Posterior vena cava (tissue), 2 donors: ENCODE data around the gene ITIH4. TPM values are rescaled to one million over a fixed set of nuclear protein-coding genes. Genes with fewer than 3 reads are reported as not detected.

ENCODE experiments used
- DNase-seq: peaks from one replicate; pipeline ENCODE4 v3.0.0-alpha.2; 2020; ENCODE audit warnings: low spot score
- intact Hi-C, 2 donors: fragments of 100-400 bp; cut with DNase I; formaldehyde crosslinking; loops; one replicate each; pipeline versions ENCODE4 v1.14.1 to v1.14.2; 2022 to 2023
- total RNA-seq, 2 donors: library from RNA; stranded (reverse); fragmentation: NEBNext Ultra II Directional; extraction: Animal tissue kit (Norgen Biotek cat#: 25700); gene quantifications; one replicate each; pipeline ENCODE4 v1.2.1, GENCODE V29; 2021
- donor health status: DM: yes; HTN: yes; CAD: no.
- donor health status: DM: yes; HTN: yes; CAD: no.

ITIH4 gene
- total RNA-seq, 2 donors from 2014 or later: 19.1 to 28.8 TPM

DNA sequence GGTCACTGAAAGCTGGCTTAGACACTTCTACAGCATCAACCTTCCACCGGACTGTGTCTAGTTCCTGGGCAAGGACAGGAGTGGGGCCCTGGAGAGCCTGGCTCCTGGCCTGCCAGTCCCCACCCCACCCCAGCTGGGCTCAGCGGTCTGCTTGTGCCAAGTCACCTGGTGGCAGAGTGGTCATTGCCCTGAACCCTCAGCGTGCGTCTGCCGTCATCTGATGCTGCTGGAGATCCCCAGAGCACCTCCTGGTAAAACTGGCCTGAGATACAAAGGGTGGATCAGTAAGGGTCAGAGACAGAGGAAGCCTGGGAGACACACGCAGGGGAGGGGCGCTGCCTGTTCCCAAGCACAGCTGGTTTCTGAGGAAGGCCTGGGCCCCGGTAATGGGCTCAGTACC is 16.7 kb downstream of the ITIH4 start:
- intact Hi-C loops: no loop called here
- DNase-seq: no peak

DNA sequence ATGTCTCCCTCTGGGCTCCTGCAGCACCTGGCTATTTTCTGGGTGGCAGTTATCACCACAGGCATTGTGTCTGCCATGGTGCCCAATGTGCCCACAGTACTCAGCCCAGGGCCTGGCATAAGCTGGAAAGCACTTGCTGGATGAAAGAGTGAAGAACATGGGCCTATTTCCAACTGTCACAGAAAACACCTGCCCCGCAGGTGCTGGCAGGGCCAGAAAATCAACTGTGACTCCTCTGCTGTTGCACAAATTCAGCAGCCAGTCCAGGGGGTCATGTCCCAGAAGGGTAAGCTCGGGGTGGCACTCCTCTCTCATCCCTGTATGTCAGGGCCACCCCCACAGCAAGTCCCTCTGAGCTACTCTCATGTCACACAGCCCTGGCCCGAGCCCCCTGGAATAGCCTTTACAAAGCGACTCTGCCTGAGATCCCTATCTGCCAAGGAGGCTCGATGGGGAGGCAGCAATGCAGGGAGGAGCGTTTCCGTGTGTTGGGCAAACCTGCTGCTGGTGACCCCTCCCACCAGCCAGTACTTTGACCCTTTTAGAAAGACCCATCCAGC is 18.9 kb downstream of the ITIH4 start:
- no peak for DNase-seq
- intact Hi-C loops: no loop called here

DNA sequence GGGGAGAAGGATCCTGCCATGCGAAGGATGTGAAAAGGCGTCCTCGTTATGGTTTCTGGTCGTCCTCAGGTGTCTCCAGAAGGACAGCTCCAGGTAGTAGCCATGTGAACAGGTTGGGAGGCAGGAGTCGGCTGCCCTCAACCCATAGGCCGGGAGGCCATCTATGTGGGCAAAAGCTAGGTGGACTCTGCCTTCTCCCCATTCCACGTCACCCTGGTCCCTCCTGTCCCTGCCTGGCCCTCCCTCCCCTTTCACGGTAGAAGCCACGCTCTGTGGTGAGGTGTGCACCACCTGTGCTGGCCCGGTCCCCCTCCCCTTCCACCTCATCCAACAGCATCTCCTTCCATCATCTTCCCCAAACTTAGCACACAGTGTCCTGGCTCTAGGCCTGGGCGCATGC is 19.5 kb downstream of the ITIH4 start:
- no peak for DNase-seq
- intact Hi-C loops: no loop called here

DNA sequence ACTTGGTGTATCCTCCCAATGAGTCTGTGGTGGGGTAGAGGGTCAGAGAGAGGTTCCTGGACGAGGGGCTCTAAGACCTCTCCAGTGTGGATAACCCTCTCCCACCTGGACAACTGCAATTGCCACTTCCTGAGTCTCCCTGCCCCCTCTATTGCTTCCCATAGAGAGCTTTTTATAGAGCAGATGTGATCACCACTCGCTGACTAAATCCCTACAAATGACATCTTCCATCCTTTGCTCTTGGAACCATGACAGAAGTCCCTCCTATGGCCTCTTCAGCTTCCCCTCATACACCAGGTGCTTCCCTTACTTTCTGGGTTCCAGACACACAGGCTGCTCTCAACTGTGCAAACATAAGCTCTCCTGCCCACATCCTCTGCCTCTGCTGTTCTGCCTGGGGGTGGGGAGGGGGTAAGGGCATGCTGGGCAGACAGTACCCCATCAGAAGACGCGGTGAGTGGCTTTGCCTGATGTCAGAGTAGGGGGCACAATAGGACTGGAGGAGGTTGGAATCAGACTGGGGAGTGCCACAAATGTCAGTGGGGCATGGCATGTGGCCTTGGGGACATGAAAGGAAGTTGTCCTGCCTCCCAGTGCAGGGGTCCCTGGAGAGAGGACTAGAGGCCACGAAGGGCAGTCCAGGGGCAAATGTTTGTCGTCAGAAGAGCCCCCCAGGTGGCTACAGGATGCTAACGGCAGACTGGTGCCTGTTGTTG is 20.7 kb downstream of the ITIH4 start:
- intact Hi-C loops: no loop called here
- no peak for DNase-seq

DNA sequence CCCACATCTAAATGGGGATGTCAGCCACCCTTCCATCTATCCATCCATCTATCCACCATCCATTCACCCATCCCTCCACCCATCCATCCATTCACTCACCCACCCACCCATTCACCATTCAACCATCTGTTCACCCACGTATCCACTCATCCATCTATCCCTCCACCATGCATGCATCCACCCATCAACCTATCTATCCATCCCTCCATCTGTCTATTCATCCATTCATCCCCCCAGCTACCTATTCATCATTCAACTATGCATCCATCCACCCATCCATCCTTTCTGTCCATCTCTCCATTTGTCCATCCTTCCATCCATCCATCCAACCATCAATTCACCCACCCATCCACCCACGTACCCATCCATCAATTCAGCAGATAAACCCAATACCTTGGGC is 21.3 kb downstream of the ITIH4 start:
- DNase-seq: no peak
- intact Hi-C loops: no loop called here

DNA sequence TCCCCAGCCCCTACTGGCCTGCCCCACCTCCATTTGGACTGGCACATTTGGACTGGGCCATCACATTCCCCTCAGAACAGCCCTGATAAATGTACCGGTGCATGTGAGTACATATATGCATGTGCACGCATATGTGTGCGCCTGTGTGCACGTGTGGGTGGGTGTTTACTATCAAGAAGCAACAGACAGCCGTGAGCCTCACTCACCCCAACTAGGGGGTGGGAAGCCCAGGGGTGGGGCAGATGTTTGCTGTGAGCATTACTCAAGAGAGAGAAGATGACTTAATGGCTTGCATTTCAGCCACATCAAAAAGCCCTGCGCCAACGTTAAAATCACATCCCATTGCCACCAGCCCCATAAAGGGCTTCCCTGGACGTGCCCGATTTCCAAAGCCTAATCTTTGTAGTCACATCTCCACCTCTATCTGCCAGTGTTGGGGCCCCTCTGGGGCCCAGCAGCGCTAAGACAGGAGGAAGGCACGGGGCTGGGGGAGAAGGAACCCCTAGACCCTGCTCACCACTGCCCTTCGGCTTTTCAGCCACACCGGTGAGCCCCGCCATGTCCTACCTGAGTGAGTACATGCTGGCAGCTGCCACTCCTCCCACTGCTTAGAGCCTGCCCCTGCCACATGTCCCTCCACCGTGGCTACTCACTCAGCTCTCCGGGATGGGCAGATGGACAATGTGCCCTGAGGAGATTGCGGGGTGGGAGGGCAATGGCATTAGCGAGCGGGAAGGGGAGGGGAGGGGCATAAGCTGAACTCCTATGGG is 25.0 kb downstream of the ITIH4 start:
- no peak for DNase-seq
- intact Hi-C loops: no loop called here

DNA sequence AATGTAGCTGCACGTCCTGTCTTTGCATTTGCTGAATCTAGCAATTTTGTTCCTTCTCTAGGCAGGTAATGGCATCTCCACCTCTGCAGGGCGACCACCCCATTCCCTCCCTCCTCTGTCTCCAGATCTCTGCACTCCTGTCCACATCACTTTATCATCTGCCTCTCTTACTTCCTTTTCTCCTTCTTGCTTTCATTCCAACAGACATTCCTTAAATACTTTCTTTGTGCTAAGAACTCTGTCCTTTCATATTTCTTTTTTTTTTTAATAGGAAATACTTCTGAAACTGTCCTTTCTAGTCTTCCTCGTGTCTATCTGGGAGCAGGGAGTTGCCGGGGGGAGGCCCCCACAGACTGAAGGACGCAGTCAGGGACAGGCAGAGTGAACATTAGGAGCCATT is 28.6 kb downstream of the ITIH4 start:
- intact Hi-C loops: no loop called here
- DNase-seq: no peak

DNA sequence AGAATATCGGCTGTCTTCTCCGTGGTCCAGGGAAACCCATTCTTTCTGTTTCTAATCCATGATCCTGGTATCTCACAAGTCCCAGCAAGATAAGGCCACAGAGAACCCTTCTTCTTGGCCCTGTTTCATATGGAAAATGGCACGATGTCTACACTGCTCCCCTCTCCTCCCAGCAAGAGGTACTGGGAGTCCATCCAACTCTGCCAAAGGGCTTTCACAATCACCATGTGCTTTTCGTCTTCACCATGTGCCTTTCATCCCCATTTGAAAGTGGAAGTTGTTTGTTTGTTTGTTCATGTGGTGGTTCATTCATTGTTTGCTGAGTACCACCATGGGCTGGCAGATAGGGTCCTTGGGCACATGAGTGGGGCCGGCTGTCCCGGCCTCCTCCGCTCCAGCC is 30.4 kb downstream of the ITIH4 start:
- intact Hi-C loops: no loop called here
- no peak for DNase-seq

DNA sequence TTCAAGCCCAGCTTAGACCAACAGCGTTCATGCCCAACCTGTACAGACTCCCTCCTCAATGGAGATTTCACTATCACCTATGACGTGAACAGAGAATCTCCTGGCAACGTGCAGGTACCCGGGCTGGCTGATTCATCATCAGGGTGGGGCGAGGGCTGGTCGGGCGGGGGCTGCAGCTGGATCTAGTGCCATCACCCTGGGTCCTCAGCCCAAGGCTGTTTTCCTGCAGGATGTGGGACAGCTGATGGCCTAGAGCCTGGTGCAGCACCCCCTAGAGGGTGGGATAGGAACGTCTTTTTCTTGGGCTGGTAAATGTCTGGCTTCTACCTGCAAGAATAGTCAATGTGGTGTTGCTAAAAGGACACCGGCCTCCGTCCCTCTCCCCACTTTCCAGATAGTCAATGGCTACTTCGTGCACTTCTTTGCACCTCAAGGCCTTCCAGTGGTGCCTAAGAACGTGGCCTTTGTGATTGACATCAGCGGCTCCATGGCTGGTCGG is 31.4 kb downstream of the ITIH4 start:
- DNase-seq: no peak
- intact Hi-C loops: no loop called here

DNA sequence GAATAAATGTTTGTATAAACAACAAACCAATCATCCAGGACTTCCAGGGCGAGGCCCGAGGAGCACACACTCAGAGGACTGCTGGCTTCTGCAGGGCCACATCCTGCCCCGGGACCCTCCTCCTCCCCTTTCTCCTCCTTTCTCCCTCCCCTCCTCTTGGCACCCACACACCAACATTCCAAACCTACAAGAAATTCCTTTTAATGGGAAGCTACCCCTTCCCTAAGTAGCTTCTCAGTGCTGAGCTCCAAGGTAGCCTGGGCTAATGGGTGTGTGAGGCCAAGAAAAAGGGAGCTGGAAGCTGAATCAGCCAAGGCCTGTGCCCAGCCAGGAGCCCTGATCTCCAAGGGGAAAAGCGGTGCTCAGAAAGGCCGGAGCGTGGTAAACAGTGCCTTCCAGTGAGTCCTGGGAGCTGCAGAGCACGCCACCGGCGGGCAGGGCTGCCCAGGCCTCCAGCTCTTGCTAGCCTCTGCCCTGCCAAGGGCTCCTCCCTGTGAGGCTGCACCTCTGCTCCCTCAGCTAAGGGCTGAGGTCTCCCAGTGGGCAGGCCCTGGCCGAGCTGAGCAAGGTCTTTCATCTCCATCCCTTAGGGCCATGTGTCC is 32.0 kb downstream of the ITIH4 start:
- DNase-seq: no peak
- intact Hi-C loops: no loop called here

DNA sequence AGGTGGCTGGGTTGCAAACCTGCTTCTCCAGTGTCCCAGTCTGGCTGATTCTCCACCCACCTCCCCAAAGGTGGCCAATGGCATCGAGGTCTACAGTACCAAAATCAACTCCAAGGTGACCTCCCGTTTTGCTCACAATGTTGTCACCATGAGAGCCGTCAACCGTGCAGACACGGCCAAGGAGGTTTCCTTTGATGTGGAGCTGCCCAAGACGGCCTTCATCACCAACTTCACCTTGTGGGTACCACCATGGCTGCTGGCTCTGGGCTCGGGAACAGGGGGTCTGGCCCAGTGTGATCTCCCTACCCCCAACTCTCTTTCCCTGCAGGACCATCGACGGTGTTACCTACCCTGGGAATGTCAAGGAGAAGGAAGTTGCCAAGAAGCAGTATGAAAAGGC is 34.1 kb downstream of the ITIH4 start:
- intact Hi-C loops: no loop called here

DNA sequence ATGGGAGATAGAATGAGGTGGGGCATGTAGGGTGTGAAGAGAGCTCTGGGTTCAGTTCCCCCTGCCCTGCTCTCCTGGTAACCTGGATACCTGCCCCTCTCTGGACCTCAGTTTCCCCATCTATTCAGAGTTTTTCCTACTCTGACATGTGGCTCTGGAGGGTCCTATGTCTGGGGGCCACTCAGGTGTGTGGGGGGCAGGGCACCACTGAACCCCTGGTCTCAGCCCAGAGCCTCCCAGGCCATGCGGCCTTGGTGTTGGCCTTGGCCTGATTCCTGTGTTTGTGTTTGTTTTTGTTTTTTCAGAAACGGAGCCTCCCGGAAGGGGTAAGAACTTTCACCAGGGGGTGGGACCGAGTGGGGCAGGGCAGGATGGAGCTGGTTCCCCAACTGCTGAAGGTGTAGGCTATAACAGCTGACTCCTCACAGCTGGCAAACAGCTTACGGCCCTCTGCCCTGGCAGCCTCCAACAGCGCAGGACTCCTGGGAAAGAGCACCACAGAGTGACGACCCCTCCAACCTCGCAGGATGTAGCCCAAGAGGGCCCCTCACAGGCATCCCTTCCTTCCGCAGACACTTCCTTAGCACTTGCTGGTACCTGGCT is 35.1 kb downstream of the ITIH4 start:
- DNase-seq: no peak
- intact Hi-C loops: no loop called here

More for the DNA sequence above, 34.1 kb downstream of the ITIH4 start:
- no peak for DNase-seq

DNA sequence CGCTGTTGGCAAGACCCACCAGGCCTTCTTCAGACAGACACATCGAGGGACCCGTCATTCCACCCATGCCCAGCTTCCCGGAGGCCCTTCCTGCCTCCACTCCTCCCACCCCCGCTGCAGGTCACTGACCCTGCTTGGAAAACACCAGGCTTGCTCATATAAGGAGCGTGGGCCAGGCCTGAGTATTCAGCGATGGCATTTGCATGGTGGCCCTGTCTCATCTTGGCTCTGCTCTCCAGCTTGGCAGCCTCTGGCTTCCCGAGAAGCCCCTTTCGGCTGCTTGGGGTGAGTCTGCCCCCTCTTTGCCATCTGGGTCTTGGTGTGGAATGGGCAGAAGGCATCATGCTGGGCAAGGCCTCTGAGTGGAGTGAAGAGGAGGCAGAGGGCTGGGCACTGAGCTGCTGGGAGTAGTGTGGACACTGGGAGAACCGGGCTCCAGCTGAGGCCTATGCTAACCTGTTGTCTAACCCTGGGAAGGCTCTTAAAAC is 35.8 kb downstream of the ITIH4 start, which contains the start of gene ITIH3:
TSS of gene ITIH3 (plus strand) at position 185 of the 488 bp plus-strand sequence. CDS start at position 193, 8 bp downstream.
- DNase-seq: no peak
- intact Hi-C loops: no loop called here

DNA sequence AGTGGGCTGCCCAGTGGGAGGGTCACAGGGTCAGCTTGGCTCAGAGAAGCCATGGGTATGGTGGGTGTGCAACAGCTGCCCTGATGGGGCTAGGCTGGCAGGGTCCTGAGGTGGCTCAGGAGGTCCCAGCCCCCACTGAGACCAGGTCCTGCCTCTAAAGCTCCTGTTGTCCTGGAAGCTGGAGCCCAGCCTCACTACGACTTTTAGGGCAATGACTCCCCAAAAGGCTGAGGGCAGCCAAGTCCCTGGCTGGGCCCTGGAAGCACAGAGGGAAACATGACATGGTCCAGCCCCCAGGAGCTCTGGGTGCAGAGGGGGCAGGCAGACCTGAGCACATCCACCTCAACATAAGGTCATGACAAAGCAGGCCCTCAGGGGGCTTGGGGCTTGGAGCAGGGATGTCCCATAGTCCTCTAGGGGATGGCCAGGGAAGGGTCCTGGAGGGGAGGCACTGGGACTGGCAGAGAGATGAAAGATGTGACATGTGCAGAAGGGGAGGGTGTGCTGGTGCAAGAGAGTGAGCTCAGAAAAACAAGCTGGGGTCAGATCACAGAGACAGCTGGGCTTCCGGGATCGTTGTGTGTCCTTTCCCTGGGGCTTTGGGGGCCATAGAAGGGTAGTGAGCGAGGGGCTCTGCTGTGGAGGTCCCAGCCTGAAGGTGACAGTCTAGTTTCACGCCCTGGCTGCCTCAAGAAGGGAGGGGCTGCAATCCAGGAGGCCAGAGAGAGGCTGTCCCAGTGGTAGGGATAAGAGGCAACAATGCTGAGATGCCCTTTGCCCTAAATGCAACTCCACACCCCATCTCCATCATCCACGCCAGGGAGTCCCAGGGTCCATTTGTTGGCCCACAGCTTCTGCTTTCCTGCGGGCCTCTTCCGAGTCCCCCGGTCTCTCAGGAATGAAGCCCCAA is 36.5 kb downstream of the ITIH4 start:
- intact Hi-C loops: no loop called here
- DNase-seq: no peak

DNA sequence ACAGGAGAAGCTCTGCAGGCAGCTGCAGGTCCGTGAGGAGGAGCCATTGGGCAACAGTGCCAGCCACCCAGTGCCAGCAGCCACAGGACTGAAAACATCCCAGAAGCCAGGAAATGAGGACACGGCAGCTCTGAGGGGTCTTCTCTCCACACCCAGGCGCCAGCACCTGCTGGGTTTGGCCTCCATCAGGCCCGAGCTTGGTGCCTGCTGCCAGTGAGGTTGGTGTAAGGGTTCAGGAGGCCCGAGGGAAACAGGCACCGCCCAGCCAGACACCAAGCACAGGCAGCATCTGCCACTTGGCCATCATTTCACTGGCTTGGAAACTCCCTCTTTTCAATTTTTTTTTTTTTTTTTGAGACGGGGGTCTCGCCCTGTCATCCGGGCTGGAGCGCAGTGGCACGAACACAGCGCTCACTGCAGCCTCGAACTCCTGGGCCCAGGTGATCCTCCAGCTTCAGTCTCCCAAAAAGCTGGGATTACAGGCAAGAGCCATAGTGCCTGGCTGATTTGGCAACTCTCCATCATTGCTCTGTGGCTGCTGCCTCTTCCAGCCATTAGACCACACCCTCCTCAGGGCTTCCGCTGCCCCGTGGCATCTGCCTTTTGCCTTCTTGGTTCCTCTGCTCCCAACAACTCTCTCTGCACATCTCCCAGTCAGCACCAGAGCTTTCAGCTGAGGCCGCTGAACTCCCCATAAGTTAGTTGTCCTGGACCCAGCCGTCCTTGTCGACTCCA is 37.3 kb downstream of the ITIH4 start:
- intact Hi-C loops: no loop called here
- no peak for DNase-seq

DNA sequence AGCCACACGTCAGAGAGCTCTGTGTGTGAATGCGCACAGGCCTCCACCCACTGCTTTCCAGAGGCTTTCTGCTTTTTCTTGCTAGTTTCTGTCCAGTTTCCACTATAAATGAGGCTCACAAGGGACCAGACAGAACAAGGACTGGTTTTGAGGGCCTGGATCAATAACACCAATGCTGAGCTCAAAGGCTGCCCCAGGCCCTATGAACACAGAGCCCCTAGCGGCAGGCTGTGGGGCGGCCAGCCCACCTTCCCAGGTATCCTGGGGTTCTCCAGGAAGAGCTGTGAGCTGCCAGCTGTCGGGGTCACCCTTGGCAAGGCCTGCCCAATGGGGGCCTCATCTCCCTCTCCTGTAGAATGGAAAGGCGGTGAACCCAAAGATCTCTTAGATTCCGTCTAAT is 38.1 kb downstream of the ITIH4 start:
- intact Hi-C loops: no loop called here
- DNase-seq: no peak

DNA sequence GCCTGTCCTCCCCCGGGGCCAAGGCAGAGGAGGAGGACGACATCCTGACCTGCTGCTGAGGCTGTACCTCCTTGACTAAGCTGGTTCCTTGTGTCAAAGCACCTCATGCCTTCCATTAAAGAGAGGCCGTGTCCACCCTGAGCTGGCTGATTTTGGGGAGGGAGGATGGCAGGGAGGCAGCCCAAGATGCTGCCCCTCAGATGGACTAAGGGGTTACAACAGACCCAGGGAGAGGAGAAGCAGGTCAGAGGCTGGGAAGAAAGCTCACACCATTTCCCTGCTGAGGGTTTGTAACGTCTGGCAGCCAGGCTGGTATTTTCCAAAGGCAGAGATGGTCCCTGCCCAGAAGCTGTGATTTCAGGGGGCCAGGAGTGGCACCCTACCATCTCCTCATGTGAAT is 38.5 kb downstream of the ITIH4 start:
- DNase-seq: no peak
- intact Hi-C loops: no loop called here

DNA sequence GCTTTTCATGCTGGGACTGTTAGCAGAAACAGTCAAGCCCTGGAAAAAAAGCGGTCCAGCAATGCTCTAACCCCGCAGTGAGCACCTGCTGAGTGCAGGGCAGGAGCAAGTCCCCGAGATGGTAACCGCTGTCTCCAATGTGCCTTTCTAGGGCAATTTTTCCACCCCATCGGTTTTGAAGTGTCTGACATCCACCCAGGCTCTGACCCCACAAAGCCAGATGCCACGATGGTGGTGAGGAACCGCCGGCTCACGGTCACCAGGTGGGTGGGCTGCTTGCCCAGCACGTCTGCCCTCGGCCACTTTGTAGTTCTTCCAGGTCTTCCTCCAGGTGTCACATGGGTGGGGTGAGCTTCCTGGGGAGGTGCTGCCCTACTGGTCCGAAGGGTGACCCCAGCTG is 39.1 kb downstream of the ITIH4 start:
- DNase-seq: no peak
- intact Hi-C loops: no loop called here
